Measurements from ENCODE around the gene TRAF3IP1.
A peak's percentile ranks its signal among the peaks of the same experiment; 100 is the strongest.
"Not testable (repeated sequence)": the region's sequence is repeated elsewhere in the genome, so short reads cannot be mapped to it uniquely, and the experiment has no call there.

TRAF3IP1 gene, protein sequence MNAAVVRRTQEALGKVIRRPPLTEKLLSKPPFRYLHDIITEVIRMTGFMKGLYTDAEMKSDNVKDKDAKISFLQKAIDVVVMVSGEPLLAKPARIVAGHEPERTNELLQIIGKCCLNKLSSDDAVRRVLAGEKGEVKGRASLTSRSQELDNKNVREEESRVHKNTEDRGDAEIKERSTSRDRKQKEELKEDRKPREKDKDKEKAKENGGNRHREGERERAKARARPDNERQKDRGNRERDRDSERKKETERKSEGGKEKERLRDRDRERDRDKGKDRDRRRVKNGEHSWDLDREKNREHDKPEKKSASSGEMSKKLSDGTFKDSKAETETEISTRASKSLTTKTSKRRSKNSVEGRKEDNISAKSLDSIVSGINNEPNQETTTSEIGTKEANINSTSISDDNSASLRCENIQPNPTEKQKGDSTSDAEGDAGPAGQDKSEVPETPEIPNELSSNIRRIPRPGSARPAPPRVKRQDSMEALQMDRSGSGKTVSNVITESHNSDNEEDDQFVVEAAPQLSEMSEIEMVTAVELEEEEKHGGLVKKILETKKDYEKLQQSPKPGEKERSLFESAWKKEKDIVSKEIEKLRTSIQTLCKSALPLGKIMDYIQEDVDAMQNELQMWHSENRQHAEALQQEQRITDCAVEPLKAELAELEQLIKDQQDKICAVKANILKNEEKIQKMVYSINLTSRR

DNA sequence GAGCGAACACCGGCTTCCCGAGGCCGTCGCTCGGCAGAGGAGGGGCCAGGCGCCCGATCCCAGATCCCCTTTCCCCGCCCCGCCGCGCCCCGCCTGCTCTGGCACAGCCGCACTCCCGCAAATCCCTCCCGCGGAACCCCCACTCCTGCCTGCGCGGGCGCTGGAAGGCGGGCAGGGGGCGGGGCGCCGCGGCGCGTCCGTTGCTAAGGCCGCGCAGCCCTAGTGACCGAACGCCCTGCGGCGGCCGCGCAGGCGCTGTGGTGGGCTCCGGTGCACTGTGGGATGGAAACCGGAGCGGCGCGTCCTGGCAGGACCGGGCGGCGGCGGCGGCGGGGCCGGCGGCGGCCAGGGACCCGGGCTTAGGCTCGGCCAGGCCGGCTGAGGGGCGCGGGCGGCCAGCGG is at the start of gene TRAF3IP1:
TSS of gene TRAF3IP1 (plus strand) at position 273 of the 402 bp plus-strand sequence. CDS start 145 bp downstream, outside the sequence.
- Histone ChIP-seq H3K4me3 (ENCODE audit: low read depth, low read length) (peak within 1 kb of the TSS; percentile 83), H3K4me1 (ENCODE audit: control insufficient read depth, insufficient read depth, low read length) (peaks cover 16% of the 10 kb centered on the region), H3K9me3 (ENCODE audit: control insufficient read depth, insufficient read depth, low read depth, low read length) (no peaks in the 10 kb centered on the region), H3K27me3 (ENCODE audit: control insufficient read depth, insufficient read depth, low read length) (peaks cover 5% of the 10 kb centered on the region), H3K27ac (ENCODE audit: low read depth, low read length) (no peak within 1 kb of the TSS), H3K9ac (ENCODE audit: low read length) (peak within 1 kb of the TSS; percentile 73), H3K36me3 (ENCODE audit: control insufficient read depth, insufficient read depth, low read length) (no peaks in the 10 kb centered on the region; the same call in 1 of the 2 replicates)

DNA sequence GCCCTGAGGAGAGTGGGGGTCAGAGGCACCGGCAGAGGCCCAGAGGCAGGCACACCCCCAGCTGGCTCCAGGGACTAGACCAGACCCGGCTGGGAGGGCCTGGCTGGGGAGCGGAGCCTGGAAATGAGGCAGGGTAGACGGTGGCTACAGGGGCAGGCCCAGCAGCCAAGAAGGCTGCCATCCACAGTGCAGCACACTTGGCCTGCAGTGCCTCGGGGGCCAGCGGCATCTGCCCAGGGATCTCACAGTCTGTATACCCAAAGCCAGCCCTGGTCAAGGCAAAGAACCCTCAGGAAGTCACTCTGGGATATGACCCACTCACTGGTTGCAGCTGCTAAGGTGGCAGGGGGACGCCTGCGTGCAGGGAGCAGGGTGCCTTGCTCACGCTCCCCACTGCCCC is 49.7 kb upstream of the TRAF3IP1 start:
- peaks cover 27% of the 10 kb centered on the region; the same call in 1 of the 2 replicates for H3K36me3 ChIP-seq (ENCODE audit: control insufficient read depth, insufficient read depth, low read length)

DNA sequence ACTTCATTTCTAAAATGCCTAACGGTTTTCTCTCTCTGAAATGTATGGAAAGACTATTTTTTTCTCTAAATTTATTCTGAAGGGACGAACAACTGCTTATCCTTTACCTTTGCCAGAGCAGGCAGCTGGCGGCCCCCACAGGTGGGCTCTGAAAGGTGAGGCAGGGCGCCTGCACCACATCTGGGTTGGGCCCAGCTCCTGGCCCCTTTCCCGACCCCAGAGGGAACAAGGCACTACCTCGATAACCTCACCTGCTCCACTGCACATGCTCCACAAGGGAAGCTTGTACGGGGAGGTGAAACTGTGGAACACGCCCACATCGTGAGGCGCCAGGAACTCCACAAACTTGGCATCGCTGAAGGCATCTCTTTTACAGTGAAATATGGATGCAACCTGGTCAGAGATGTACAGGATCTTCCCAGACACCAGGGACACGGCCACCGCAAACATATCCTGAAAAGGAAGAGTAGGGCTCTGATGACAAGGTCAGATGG is 49.2 kb upstream of the TRAF3IP1 start:
- peaks cover 28% of the 10 kb centered on the region; the same call in 1 of the 2 replicates for H3K36me3 ChIP-seq (ENCODE audit: control insufficient read depth, insufficient read depth, low read length)
- no peak overlapping the region for H3K27ac ChIP-seq (ENCODE audit: low read depth, low read length)
- no peaks in the 10 kb centered on the region for H3K27me3 ChIP-seq (ENCODE audit: control insufficient read depth, insufficient read depth, low read length)
- no peak overlapping the region for H3K9ac ChIP-seq (ENCODE audit: low read length)
- no peaks in the 10 kb centered on the region; the same call in 1 of the 2 replicates for H3K4me1 ChIP-seq (ENCODE audit: control insufficient read depth, insufficient read depth, low read length)
- no peaks in the 10 kb centered on the region for H3K9me3 ChIP-seq (ENCODE audit: control insufficient read depth, insufficient read depth, low read depth, low read length)
- no peak overlapping the region for H3K4me3 ChIP-seq (ENCODE audit: low read depth, low read length)

More for the DNA sequence above, 49.7 kb upstream of the TRAF3IP1 start:
- no peak overlapping the region for H3K27ac ChIP-seq (ENCODE audit: low read depth, low read length)
- no peaks in the 10 kb centered on the region for H3K9me3 ChIP-seq (ENCODE audit: control insufficient read depth, insufficient read depth, low read depth, low read length)
- H3K27me3 ChIP-seq (ENCODE audit: control insufficient read depth, insufficient read depth, low read length): no peaks in the 10 kb centered on the region
- H3K4me3 ChIP-seq (ENCODE audit: low read depth, low read length): no peak overlapping the region
- H3K4me1 ChIP-seq (ENCODE audit: control insufficient read depth, insufficient read depth, low read length): no peaks in the 10 kb centered on the region; the same call in 1 of the 2 replicates
- no peak overlapping the region for H3K9ac ChIP-seq (ENCODE audit: low read length)

DNA sequence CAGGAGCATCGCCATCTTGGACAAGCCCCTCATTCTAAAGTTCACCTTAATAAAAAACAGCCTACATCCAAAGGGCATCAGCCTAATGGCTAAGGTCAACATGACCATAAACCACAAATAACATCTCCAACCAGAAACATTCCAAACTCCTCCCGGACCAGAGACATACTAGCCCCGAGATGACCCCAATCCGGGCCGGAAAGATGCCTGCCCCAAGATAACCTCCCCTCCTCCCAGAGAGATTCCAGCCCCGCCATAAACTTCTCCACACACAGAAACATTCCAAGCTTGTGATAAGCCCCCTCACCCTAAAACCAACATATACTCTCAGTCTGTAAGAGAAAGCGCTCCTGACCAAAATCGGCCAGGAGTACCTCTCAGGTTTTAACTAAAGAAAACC is 48.6 kb upstream of the TRAF3IP1 start:
- H3K9ac ChIP-seq (ENCODE audit: low read length); H3K9me3 ChIP-seq (ENCODE audit: control insufficient read depth, insufficient read depth, low read depth, low read length); H3K27me3 ChIP-seq (ENCODE audit: control insufficient read depth, insufficient read depth, low read length); H3K27ac ChIP-seq (ENCODE audit: low read depth, low read length); H3K4me1 ChIP-seq (ENCODE audit: control insufficient read depth, insufficient read depth, low read length); H3K4me3 ChIP-seq (ENCODE audit: low read depth, low read length): not testable (repeated sequence)
- H3K36me3 ChIP-seq (ENCODE audit: control insufficient read depth, insufficient read depth, low read length): peaks cover 33% of the 10 kb centered on the region

DNA sequence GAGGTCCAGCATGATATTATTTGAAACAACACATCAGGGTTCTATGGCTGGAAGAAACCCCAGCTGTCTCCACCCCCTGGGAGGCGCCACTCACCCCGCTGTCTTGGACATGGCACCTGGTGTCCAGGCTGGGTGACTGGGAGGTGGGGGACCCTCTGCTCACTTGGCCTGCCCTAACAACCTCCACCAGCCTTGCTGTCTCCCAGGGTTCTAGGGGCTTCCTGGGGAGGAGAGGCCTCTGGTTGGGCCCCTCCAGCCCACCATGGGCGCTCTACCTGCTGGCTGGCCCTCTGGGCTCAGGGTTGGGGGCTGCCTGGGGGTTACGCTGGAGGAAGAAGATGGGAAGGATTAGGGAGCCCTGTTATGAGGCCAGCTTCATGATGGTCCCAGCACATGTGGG is 48.2 kb upstream of the TRAF3IP1 start:
- no peak overlapping the region for H3K4me3 ChIP-seq (ENCODE audit: low read depth, low read length)
- peaks cover 32% of the 10 kb centered on the region for H3K36me3 ChIP-seq (ENCODE audit: control insufficient read depth, insufficient read depth, low read length)
- H3K9ac ChIP-seq (ENCODE audit: low read length): no peak overlapping the region
- no peaks in the 10 kb centered on the region; the same call in 1 of the 2 replicates for H3K4me1 ChIP-seq (ENCODE audit: control insufficient read depth, insufficient read depth, low read length)
- H3K9me3 ChIP-seq (ENCODE audit: control insufficient read depth, insufficient read depth, low read depth, low read length): no peaks in the 10 kb centered on the region
- no peak overlapping the region for H3K27ac ChIP-seq (ENCODE audit: low read depth, low read length)
- no peaks in the 10 kb centered on the region for H3K27me3 ChIP-seq (ENCODE audit: control insufficient read depth, insufficient read depth, low read length)

DNA sequence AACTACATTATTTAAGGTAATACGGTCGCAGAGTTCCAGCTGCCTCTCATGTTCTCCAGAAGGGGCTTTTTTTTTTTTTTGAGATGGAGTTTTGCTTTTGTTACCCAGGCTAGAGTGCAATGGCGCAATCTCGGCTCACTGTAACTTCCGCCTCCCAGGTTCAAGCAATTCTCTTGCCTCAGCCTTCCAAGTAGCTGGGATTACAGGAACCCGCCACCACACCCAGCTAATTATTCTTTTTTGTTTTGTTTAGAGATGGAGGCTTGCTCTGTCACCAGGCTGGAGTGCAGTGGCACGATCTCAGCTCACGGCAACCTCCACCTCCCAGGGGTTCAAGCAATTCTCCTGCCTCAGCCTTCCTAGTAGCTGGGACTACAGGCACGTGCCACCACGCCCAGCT is 46.9 kb upstream of the TRAF3IP1 start:
- peaks cover 25% of the 10 kb centered on the region for H3K36me3 ChIP-seq (ENCODE audit: control insufficient read depth, insufficient read depth, low read length)
- H3K9ac ChIP-seq (ENCODE audit: low read length); H3K9me3 ChIP-seq (ENCODE audit: control insufficient read depth, insufficient read depth, low read depth, low read length); H3K27me3 ChIP-seq (ENCODE audit: control insufficient read depth, insufficient read depth, low read length); H3K4me3 ChIP-seq (ENCODE audit: low read depth, low read length); H3K4me1 ChIP-seq (ENCODE audit: control insufficient read depth, insufficient read depth, low read length); H3K27ac ChIP-seq (ENCODE audit: low read depth, low read length): not testable (repeated sequence)

DNA sequence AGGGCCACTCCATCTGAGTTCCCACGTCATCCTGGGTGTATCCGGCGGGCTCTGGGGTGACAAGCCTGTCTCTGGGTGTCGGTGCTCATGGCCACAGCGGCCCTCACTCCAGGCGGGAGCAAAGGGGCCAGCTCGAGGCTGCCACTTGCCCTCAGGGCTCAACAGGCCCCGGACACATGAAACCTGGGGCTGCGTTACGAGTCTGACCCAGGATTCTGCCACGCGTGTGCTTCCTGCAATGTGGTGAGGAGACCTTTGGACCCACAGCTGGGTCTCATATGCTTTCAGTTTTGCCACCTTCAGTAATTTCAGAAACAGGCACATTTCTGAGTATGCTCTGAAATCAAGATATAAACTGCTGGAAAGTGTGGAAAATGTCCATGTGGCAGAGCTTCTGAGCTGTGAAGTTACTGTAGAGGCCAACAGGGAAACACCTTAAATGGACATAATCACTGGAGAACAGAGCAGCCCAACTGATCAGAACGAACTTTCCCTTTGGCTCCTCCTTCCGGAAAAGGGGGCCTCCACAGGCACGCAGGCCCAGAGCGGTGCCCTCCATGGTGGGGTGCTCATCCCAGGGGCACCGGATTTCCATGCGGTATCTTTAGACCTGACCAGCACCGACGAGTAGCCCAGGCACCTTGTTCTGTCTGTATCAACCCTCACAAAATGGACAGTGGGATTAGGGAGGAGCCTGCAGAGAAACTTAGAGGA is 46.0 kb upstream of the TRAF3IP1 start:
- Histone ChIP-seq H3K9me3 (ENCODE audit: control insufficient read depth, insufficient read depth, low read depth, low read length) (no peaks in the 10 kb centered on the region), H3K4me3 (ENCODE audit: low read depth, low read length) (no peak overlapping the region), H3K36me3 (ENCODE audit: control insufficient read depth, insufficient read depth, low read length) (peaks cover 25% of the 10 kb centered on the region), H3K27ac (ENCODE audit: low read depth, low read length) (no peak overlapping the region), H3K9ac (ENCODE audit: low read length) (no peak overlapping the region), H3K4me1 (ENCODE audit: control insufficient read depth, insufficient read depth, low read length) (peaks cover 3% of the 10 kb centered on the region; the same call in 1 of the 2 replicates), H3K27me3 (ENCODE audit: control insufficient read depth, insufficient read depth, low read length) (no peaks in the 10 kb centered on the region)

DNA sequence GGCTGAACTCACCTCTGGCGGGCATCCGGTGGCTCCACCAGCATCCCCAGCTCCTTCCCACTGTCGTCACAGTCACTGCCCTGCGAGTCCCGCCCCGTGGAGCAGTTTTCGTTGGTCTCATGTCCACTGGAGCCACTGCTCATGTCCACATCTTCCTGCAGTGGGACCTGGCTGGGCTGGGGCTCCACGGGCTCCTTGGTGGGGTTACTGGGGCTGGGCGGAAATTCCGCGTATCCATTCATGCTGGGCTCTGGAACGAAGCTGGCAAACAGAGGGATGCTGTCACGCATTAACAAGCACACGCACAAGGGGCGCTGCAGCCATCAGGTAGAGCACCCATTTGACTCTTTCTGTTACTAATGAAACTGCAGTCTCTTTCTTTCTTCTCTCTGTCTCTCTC is 42.6 kb upstream of the TRAF3IP1 start:
- Histone ChIP-seq H3K4me1 (ENCODE audit: control insufficient read depth, insufficient read depth, low read length) (0 out of 2 replicates have a peak, but pooled peaks cover 3% of the 10 kb centered on the region), H3K27me3 (ENCODE audit: control insufficient read depth, insufficient read depth, low read length) (no peaks in the 10 kb centered on the region), H3K27ac (ENCODE audit: low read depth, low read length) (no peak overlapping the region), H3K9me3 (ENCODE audit: control insufficient read depth, insufficient read depth, low read depth, low read length) (no peaks in the 10 kb centered on the region), H3K36me3 (ENCODE audit: control insufficient read depth, insufficient read depth, low read length) (peaks cover 19% of the 10 kb centered on the region), H3K4me3 (ENCODE audit: low read depth, low read length) (no peak overlapping the region), H3K9ac (ENCODE audit: low read length) (no peak overlapping the region)

DNA sequence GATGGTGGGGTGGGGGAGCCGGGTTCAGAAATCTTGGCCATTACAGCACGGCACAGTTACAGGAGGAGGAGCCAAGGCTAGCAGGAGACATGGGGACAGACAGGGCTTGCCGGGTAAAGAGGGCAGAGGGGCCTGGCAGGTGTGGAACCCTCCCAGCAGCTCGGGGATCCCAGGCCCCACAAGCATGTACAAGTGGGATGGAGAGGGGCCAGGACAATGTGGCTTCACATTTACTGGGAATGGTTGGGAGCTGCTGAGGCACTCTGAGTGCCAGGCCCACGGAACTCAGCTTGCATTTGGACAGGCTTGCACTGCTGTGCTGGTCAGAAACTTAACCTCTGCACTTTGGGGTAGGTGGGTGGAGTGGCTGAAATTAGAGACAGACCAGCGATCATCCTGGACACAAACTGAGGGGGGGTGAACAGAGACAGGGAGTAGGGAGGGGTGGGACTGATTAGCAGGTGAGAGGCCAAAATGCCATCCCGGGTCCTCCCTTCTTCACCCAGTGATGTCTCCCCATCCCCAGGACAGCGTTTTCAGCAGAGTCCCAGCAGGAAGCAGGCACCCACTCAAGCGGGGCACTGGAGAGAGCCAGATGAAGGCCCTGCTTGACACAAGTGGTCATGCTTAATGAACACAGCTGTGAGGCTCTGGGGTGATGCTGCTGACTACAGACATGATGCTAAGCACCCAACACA is 41.5 kb upstream of the TRAF3IP1 start:
- peaks cover 19% of the 10 kb centered on the region for H3K36me3 ChIP-seq (ENCODE audit: control insufficient read depth, insufficient read depth, low read length)
- H3K4me1 ChIP-seq (ENCODE audit: control insufficient read depth, insufficient read depth, low read length): 0 out of 2 replicates have a peak, but pooled peaks cover 3% of the 10 kb centered on the region
- H3K9ac ChIP-seq (ENCODE audit: low read length): no peak overlapping the region
- no peaks in the 10 kb centered on the region for H3K27me3 ChIP-seq (ENCODE audit: control insufficient read depth, insufficient read depth, low read length)
- H3K4me3 ChIP-seq (ENCODE audit: low read depth, low read length): no peak overlapping the region
- H3K27ac ChIP-seq (ENCODE audit: low read depth, low read length): no peak overlapping the region
- no peaks in the 10 kb centered on the region for H3K9me3 ChIP-seq (ENCODE audit: control insufficient read depth, insufficient read depth, low read depth, low read length)

DNA sequence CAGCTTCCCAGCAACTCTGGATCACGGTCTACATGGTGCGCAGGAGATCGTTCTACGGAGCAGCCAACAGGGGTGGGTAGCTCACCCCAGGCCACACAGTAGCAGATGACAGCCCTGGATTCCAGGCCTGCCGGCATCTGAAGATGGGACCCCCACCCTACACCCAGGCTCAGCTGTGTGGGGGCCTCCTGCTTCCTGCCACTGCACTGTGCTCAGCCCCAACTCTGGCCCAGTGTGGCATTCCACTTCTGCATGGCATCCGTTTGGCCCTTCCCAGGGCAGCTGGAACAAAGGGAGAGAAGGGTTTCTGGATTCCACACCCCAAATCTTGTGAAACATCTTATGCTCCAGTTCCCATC is 41.0 kb upstream of the TRAF3IP1 start:
- no peaks in the 10 kb centered on the region for H3K27me3 ChIP-seq (ENCODE audit: control insufficient read depth, insufficient read depth, low read length)
- H3K9ac ChIP-seq (ENCODE audit: low read length): no peak overlapping the region
- no peak overlapping the region for H3K4me3 ChIP-seq (ENCODE audit: low read depth, low read length)
- H3K36me3 ChIP-seq (ENCODE audit: control insufficient read depth, insufficient read depth, low read length): peaks cover 16% of the 10 kb centered on the region
- no peaks in the 10 kb centered on the region for H3K9me3 ChIP-seq (ENCODE audit: control insufficient read depth, insufficient read depth, low read depth, low read length)
- 0 out of 2 replicates have a peak, but pooled peaks cover 3% of the 10 kb centered on the region for H3K4me1 ChIP-seq (ENCODE audit: control insufficient read depth, insufficient read depth, low read length)
- H3K27ac ChIP-seq (ENCODE audit: low read depth, low read length): no peak overlapping the region

Measured in HUES6 (cell line).